NB4 (cell line): Measurements from ENCODE around the gene SLC9A1.

Source experiments
- DNase-seq: peaks from one replicate; pipeline ENCODE4 v3.0.0; 2010; ENCODE audit warnings: low read depth
- H3K4me3 ChIP-seq: one replicate; pipeline ENCODE4 v1.5.1; 2011; ENCODE audit warnings: mild to moderate bottlenecking, low read depth, low read length, moderate library complexity
- CTCF ChIP-seq: IDR thresholded peaks from one replicate; pipeline ENCODE4 v1.5.1; 2012; ENCODE audit warnings: low read depth, low read length
- MAX ChIP-seq: IDR thresholded peaks from 2 replicates; pipeline ENCODE4 v1.6.1; 2011; ENCODE audit warnings: low read depth, low read length
- MYC ChIP-seq: IDR thresholded peaks from 2 replicates; pipeline ENCODE4 v1.6.1; 2011; ENCODE audit warnings: low read depth, low read length
- POLR2A ChIP-seq: IDR thresholded peaks from 2 replicates; pipeline ENCODE4 v1.6.1; 2011; ENCODE audit warnings: mild to moderate bottlenecking; ENCODE audit not compliant: insufficient read length; ENCODE audit errors: extremely low read depth

SLC9A1 gene

GRCh38 chr1:27166351-27166802, 11.5 kb upstream of the SLC9A1 start:
- H3K4me3 ChIP-seq = no peak overlapping the region
- no peak for TF ChIP-seq MYC
- no peak for TF ChIP-seq CTCF
- TF ChIP-seq MAX = no peak
- TF ChIP-seq POLR2A = no peak
- DNase-seq = no peak

GRCh38 chr1:27163093-27163492, 8.2 kb upstream of the SLC9A1 start:
- no peak for TF ChIP-seq MYC
- no peak for TF ChIP-seq CTCF
- TF ChIP-seq POLR2A = no peak
- H3K4me3 ChIP-seq = no peak overlapping the region
- DNase-seq = no peak

GRCh38 chr1:27162090-27162489, 7.2 kb upstream of the SLC9A1 start:
- no peak overlapping the region for H3K4me3 ChIP-seq
- DNase-seq = no peak
- no peak for TF ChIP-seq MAX
- TF ChIP-seq MYC = no peak
- TF ChIP-seq CTCF = no peak
- TF ChIP-seq POLR2A = no peak

GRCh38 chr1:27161594-27161993, 6.7 kb upstream of the SLC9A1 start:
- DNase-seq = no peak
- no peak overlapping the region for H3K4me3 ChIP-seq
- TF ChIP-seq POLR2A = no peak
- no peak for TF ChIP-seq MAX
- TF ChIP-seq CTCF = no peak
- TF ChIP-seq MYC = no peak

GRCh38 chr1:27157194-27157593, 2.3 kb upstream of the SLC9A1 start:
- no peak overlapping the region for H3K4me3 ChIP-seq
- DNase-seq = no peak
- TF ChIP-seq MAX (no peak), POLR2A (no peak), MYC (no peak), CTCF (no peak)

GRCh38 chr1:27154469-27154990, 395 bp downstream of the SLC9A1 start:
- peak overlapping the region; percentile 70 for H3K4me3 ChIP-seq
- DNase-seq = no peak
- TF ChIP-seq CTCF = no peak
- no peak for TF ChIP-seq MAX
- TF ChIP-seq MYC = no peak
- TF ChIP-seq POLR2A = no peak
